ENCODE data around the gene SLC35E4.

The SLC35E4 gene

GRCh38 chr22:30646518-30647160 lies 11.1 kb downstream of the SLC35E4 start:
- Histone ChIP-seq H3K4me2 (no peak overlapping the region), H3K4me1 (no peaks in the 10 kb centered on the region), H3K36me3 (no peaks in the 10 kb centered on the region), H3K9me3 (no peaks in the 10 kb centered on the region), H3K9ac (no peak overlapping the region), H3K27ac (no peak overlapping the region), H3K4me3 (no peak overlapping the region), H4K20me1 (no peaks in the 10 kb centered on the region), H3K27me3 (no peaks in the 10 kb centered on the region)
- no peak for TF ChIP-seq Cebpa-rat (IDR thresholded peaks at IDR 0.05)

- Histone ChIP-seq H3K9ac (no peak overlapping the region), H3K4me3 (no peak overlapping the region), H3K27me3 (no peaks in the 10 kb centered on the region), H4K20me1 (no peaks in the 10 kb centered on the region), H3K4me2 (no peak overlapping the region), H3K4me1 (no peaks in the 10 kb centered on the region), H3K27ac (no peak overlapping the region), H3K36me3 (no peaks in the 10 kb centered on the region), H3K9me3 (no peaks in the 10 kb centered on the region)
- no peak for TF ChIP-seq Cebpa-rat (IDR thresholded peaks at IDR 0.05)
Observed at GRCh38 chr22:30647536-30647935, 12.0 kb downstream of the SLC35E4 start.

GRCh38 chr22:30648825-30649224 lies 13.2 kb downstream of the SLC35E4 start:
- no peaks in the 10 kb centered on the region for H3K27me3 ChIP-seq
- no peak for TF ChIP-seq Cebpa-rat (IDR thresholded peaks at IDR 0.05)
- no peak overlapping the region for H3K4me3 ChIP-seq
- no peaks in the 10 kb centered on the region for H4K20me1 ChIP-seq
- H3K27ac ChIP-seq, result no peak overlapping the region
- no peaks in the 10 kb centered on the region for H3K4me1 ChIP-seq
- no peaks in the 10 kb centered on the region for H3K9me3 ChIP-seq
- no peak overlapping the region for H3K9ac ChIP-seq
- no peak overlapping the region for H3K4me2 ChIP-seq
- H3K36me3 ChIP-seq, result no peaks in the 10 kb centered on the region

GRCh38 chr22:30649430-30650007 lies 13.9 kb downstream of the SLC35E4 start:
- no peak overlapping the region for H3K4me3 ChIP-seq
- no peak overlapping the region for H3K27ac ChIP-seq
- no peaks in the 10 kb centered on the region for H4K20me1 ChIP-seq
- H3K4me1 ChIP-seq, result no peaks in the 10 kb centered on the region
- no peak overlapping the region for H3K4me2 ChIP-seq
- H3K9ac ChIP-seq, result no peak overlapping the region
- H3K36me3 ChIP-seq, result no peaks in the 10 kb centered on the region
- no peaks in the 10 kb centered on the region for H3K27me3 ChIP-seq
- TF ChIP-seq Cebpa-rat (IDR thresholded peaks at IDR 0.05), result no peak
- H3K9me3 ChIP-seq, result no peaks in the 10 kb centered on the region

- Histone ChIP-seq H3K9ac (no peak overlapping the region), H3K4me3 (no peak overlapping the region), H3K27ac (no peak overlapping the region), H3K4me1 (no peaks in the 10 kb centered on the region), H3K9me3 (no peaks in the 10 kb centered on the region), H3K27me3 (no peaks in the 10 kb centered on the region), H3K36me3 (no peaks in the 10 kb centered on the region), H3K4me2 (no peak overlapping the region), H4K20me1 (no peaks in the 10 kb centered on the region)
- no peak for TF ChIP-seq Cebpa-rat (IDR thresholded peaks at IDR 0.05)
Observed at GRCh38 chr22:30650508-30651116, 15.0 kb downstream of the SLC35E4 start.

GRCh38 chr22:30652852-30653251 lies 17.3 kb downstream of the SLC35E4 start:
- Histone ChIP-seq H3K4me3 (no peak overlapping the region), H3K9me3 (no peaks in the 10 kb centered on the region), H3K4me1 (no peaks in the 10 kb centered on the region), H3K27ac (no peak overlapping the region), H3K4me2 (no peak overlapping the region), H4K20me1 (no peaks in the 10 kb centered on the region), H3K9ac (no peak overlapping the region), H3K36me3 (no peaks in the 10 kb centered on the region), H3K27me3 (no peaks in the 10 kb centered on the region)
- TF ChIP-seq Cebpa-rat (IDR thresholded peaks at IDR 0.05), result no peak

- Histone ChIP-seq H3K27ac (no peak overlapping the region), H3K27me3 (no peaks in the 10 kb centered on the region), H3K4me1 (no peaks in the 10 kb centered on the region), H3K36me3 (no peaks in the 10 kb centered on the region), H3K9me3 (no peaks in the 10 kb centered on the region), H3K4me3 (no peak overlapping the region), H4K20me1 (no peaks in the 10 kb centered on the region), H3K4me2 (no peak overlapping the region), H3K9ac (no peak overlapping the region)
- TF ChIP-seq Cebpa-rat (IDR thresholded peaks at IDR 0.05), result no peak
Observed at GRCh38 chr22:30654361-30654760, 18.8 kb downstream of the SLC35E4 start.

GRCh38 chr22:30655532-30655931 lies 20.0 kb downstream of the SLC35E4 start:
- Histone ChIP-seq H4K20me1 (no peaks in the 10 kb centered on the region), H3K9me3 (no peaks in the 10 kb centered on the region), H3K27me3 (no peaks in the 10 kb centered on the region), H3K27ac (no peak overlapping the region), H3K4me2 (no peak overlapping the region), H3K9ac (no peak overlapping the region), H3K4me3 (no peak overlapping the region), H3K36me3 (no peaks in the 10 kb centered on the region), H3K4me1 (no peaks in the 10 kb centered on the region)
- no peak for TF ChIP-seq Cebpa-rat (IDR thresholded peaks at IDR 0.05)

- Histone ChIP-seq H3K9ac (no peak overlapping the region), H3K27me3 (no peaks in the 10 kb centered on the region), H3K9me3 (no peaks in the 10 kb centered on the region), H3K4me1 (peaks cover 8% of the 10 kb centered on the region), H4K20me1 (no peaks in the 10 kb centered on the region), H3K27ac (no peak overlapping the region), H3K4me2 (no peak overlapping the region), H3K36me3 (peaks cover 21% of the 10 kb centered on the region), H3K4me3 (no peak overlapping the region)
- TF ChIP-seq Cebpa-rat (IDR thresholded peaks at IDR 0.05), result no peak
Observed at GRCh38 chr22:30662040-30662439, 26.5 kb downstream of the SLC35E4 start.

GRCh38 chr22:30664798-30665197 lies 29.2 kb downstream of the SLC35E4 start:
- H3K9ac ChIP-seq, result no peak overlapping the region
- no peaks in the 10 kb centered on the region for H3K9me3 ChIP-seq
- no peak overlapping the region for H3K4me3 ChIP-seq
- TF ChIP-seq Cebpa-rat (IDR thresholded peaks at IDR 0.05), result no peak
- no peak overlapping the region for H3K27ac ChIP-seq
- H3K27me3 ChIP-seq, result no peaks in the 10 kb centered on the region
- H4K20me1 ChIP-seq, result no peaks in the 10 kb centered on the region
- H3K4me2 ChIP-seq, result no peak overlapping the region
- peaks cover 16% of the 10 kb centered on the region for H3K4me1 ChIP-seq
- peaks cover 21% of the 10 kb centered on the region for H3K36me3 ChIP-seq
